ENCODE results near the gene MRPL14.

The MRPL14 gene

DNA sequence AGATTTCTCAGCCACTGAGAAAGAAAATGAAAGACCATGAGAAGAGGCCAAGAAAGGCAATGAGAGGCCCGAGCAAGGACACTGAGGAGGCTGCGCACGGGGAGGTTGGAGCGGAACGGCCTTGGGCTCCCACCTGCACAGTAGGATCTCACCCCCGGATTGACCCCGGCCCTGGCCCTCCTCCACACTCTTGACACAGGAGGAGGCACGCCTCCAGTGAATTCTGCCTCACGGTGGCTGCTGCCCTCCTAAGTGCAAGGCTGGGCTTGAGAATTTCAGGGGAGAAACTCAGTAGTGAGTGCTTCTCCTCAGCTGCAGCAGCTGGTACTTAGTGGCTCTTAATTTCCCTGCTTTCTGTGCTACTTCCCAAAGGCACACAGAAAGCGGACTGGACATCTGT lies 18.0 kb downstream of the MRPL14 start:
- no peaks in the 10 kb centered on the region for H4K20me1 ChIP-seq (ENCODE audit: insufficient read depth, low read length, poor library complexity, severe bottlenecking)
- peaks cover 64% of the 10 kb centered on the region; the same call in 1 of the 2 replicates for H3K36me3 ChIP-seq (ENCODE audit: insufficient read depth, low read length)
- no peaks in the 10 kb centered on the region for H3K4me1 ChIP-seq (ENCODE audit: insufficient read depth, low read length, poor library complexity, severe bottlenecking)
- H3K9me2 ChIP-seq (replicated peaks; ENCODE audit: low read depth, low read length) = no peaks in the 10 kb centered on the region
- no peaks in the 10 kb centered on the region for H3K79me2 ChIP-seq (ENCODE audit: insufficient read depth, low read length)
- H2AFZ ChIP-seq (ENCODE audit: low read length) = no peak overlapping the region
- no peaks in the 10 kb centered on the region for H3F3A ChIP-seq (ENCODE audit: low read depth)
- TF ChIP-seq CTCF (conservative IDR thresholded peaks at IDR 0.05; ENCODE audit: low read length) = no peak
- TF ChIP-seq EZH2phosphoT487 (IDR thresholded peaks at IDR 0.05; ENCODE audit: borderline replicate concordance) = no peak
- H3K9me3 ChIP-seq (ENCODE audit: insufficient read depth, low read depth, low read length) = no peaks in the 10 kb centered on the region
- no peak overlapping the region for H3K4me2 ChIP-seq (ENCODE audit: low read depth, low read length, poor library complexity, severe bottlenecking)
- no peak overlapping the region for H3K9ac ChIP-seq (ENCODE audit: low read depth, low read length, poor library complexity, severe bottlenecking)
- H3K4me3 ChIP-seq (ENCODE audit: low read length, poor library complexity, severe bottlenecking) = no peak overlapping the region
- no peaks in the 10 kb centered on the region for H3K27me3 ChIP-seq (ENCODE audit: insufficient read depth, low read length, poor library complexity, severe bottlenecking)

DNA sequence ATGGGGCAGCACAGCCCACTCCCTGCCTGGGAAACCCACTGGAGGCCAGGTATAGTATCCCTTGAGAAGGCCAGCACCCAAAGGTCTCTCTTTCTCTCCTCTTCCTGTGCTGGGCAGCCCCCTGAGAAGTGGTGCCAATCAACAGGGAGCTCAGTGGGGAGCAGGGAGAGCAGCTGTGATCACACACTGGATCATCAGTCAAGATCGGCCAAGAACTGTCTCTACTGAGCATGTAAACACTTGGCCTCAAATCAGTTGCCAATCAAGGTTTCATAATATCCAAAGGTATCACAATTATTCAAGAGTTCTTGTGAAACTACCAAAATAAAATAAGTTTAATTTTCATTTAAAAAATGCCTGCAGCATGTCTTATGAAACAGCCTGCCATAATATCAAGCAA lies 18.8 kb downstream of the MRPL14 start:
- Histone ChIP-seq H3K9ac (ENCODE audit: low read depth, low read length, poor library complexity, severe bottlenecking) (no peak overlapping the region), H3K4me3 (ENCODE audit: low read length, poor library complexity, severe bottlenecking) (no peak overlapping the region), H3K27me3 (ENCODE audit: insufficient read depth, low read length, poor library complexity, severe bottlenecking) (no peaks in the 10 kb centered on the region), H2AFZ (ENCODE audit: low read length) (no peak overlapping the region), H3K9me2 (replicated peaks; ENCODE audit: low read depth, low read length) (no peaks in the 10 kb centered on the region), H3K79me2 (ENCODE audit: insufficient read depth, low read length) (no peaks in the 10 kb centered on the region), H3F3A (ENCODE audit: low read depth) (no peaks in the 10 kb centered on the region), H3K4me1 (ENCODE audit: insufficient read depth, low read length, poor library complexity, severe bottlenecking) (no peaks in the 10 kb centered on the region), H3K4me2 (ENCODE audit: low read depth, low read length, poor library complexity, severe bottlenecking) (no peak overlapping the region), H3K9me3 (ENCODE audit: insufficient read depth, low read depth, low read length) (no peaks in the 10 kb centered on the region), H3K36me3 (ENCODE audit: insufficient read depth, low read length) (peaks cover 64% of the 10 kb centered on the region; the same call in 1 of the 2 replicates), H4K20me1 (ENCODE audit: insufficient read depth, low read length, poor library complexity, severe bottlenecking) (no peaks in the 10 kb centered on the region)
- TF ChIP-seq CTCF (conservative IDR thresholded peaks at IDR 0.05; ENCODE audit: low read length) (no peak), EZH2phosphoT487 (IDR thresholded peaks at IDR 0.05; ENCODE audit: borderline replicate concordance) (no peak)

DNA sequence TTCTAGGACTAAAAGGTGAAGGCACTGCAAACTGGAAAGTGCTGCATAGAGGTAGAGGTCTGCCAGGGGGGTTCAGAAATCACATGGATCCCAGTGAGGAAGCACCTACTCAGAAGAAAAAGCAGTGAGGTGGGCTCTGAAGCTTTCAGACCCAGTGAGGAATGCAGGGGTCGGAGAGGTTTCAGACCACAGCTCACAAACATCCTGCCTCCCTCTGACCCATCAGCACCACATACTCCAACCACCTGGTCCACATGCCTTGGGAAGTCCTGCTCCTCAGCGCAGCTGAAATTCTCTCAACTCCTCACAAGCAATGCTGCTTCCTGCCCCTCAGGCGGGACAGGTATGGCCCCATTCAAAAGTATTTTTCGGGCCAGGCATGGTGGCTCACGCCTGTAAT lies 20.2 kb downstream of the MRPL14 start:
- Histone ChIP-seq H3K9me2 (replicated peaks; ENCODE audit: low read depth, low read length) (no peaks in the 10 kb centered on the region), H3K9me3 (ENCODE audit: insufficient read depth, low read depth, low read length) (no peaks in the 10 kb centered on the region), H4K20me1 (ENCODE audit: insufficient read depth, low read length, poor library complexity, severe bottlenecking) (no peaks in the 10 kb centered on the region), H3K79me2 (ENCODE audit: insufficient read depth, low read length) (no peaks in the 10 kb centered on the region), H3K27me3 (ENCODE audit: insufficient read depth, low read length, poor library complexity, severe bottlenecking) (no peaks in the 10 kb centered on the region), H3K36me3 (ENCODE audit: insufficient read depth, low read length) (peaks cover 52% of the 10 kb centered on the region; the same call in 1 of the 2 replicates), H3K4me2 (ENCODE audit: low read depth, low read length, poor library complexity, severe bottlenecking) (no peak overlapping the region), H3F3A (ENCODE audit: low read depth) (no peaks in the 10 kb centered on the region), H3K4me3 (ENCODE audit: low read length, poor library complexity, severe bottlenecking) (no peak overlapping the region), H2AFZ (ENCODE audit: low read length) (no peak overlapping the region), H3K4me1 (ENCODE audit: insufficient read depth, low read length, poor library complexity, severe bottlenecking) (peaks cover 7% of the 10 kb centered on the region), H3K9ac (ENCODE audit: low read depth, low read length, poor library complexity, severe bottlenecking) (no peak overlapping the region)
- TF ChIP-seq EZH2phosphoT487 (IDR thresholded peaks at IDR 0.05; ENCODE audit: borderline replicate concordance) (no peak), CTCF (conservative IDR thresholded peaks at IDR 0.05; ENCODE audit: low read length) (no peak)
